ENCODE measurements around the gene EYA4.

- TF ChIP-seq CTCF (conservative IDR thresholded peaks at IDR 0.05 in 1 of 2, IDR thresholded peaks at IDR 0.05 in 1 of 2; ENCODE audit: extremely low read depth in 1 of 2, insufficient read depth in 1 of 2, low read depth in 1 of 2, low read length in 2 of 2): no peak
- no peak for TF ChIP-seq EZH2 (IDR thresholded peaks at IDR 0.05; ENCODE audit: borderline replicate concordance, low read length)
These were observed 109.8 kb downstream of the EYA4 start for GRCh38 chr6:133350928-133351327.

Data from mammary epithelial cell (primary cell).